Stomach (tissue), 4 donors: ENCODE measurements around the gene TNFRSF8.

Experiments used
- EP300 ChIP-seq: sonication (generic); formaldehyde crosslinking; IDR thresholded peaks from one replicate; pipeline ENCODE4 v1.6.1; 2017; ENCODE audit warnings: antibody characterized with exemption
- POLR2A ChIP-seq, 4 donors: fragments of 450-650 bp; IDR thresholded peaks; one replicate each; pipeline ENCODE4 v1.6.1; 2016; ENCODE audit warnings: antibody characterized with exemption in 4 of 4, control low read depth in 2 of 4, mild to moderate bottlenecking in 1 of 4, moderate library complexity in 1 of 4
- POLR2AphosphoS5 ChIP-seq, 3 donors: sonication (generic); formaldehyde crosslinking; IDR thresholded peaks; one replicate each; pipeline ENCODE4 v1.6.1; 2016; ENCODE audit warnings: antibody characterized with exemption in 3 of 3
- TF ChIP-seq, protein P1 (sequence below), 7 experiments: fragments of 450-650 bp in 4 of 7; fragments of 200-600 bp in 3 of 7; sonication (generic) in 3 of 7; IDR thresholded peaks; one replicate each; pipeline ENCODE4 v1.5.1; 2016 to 2019; ENCODE audit warnings: antibody characterized with exemption in 7 of 7, control low read depth in 2 of 7, mild to moderate bottlenecking in 1 of 7

DNA sequence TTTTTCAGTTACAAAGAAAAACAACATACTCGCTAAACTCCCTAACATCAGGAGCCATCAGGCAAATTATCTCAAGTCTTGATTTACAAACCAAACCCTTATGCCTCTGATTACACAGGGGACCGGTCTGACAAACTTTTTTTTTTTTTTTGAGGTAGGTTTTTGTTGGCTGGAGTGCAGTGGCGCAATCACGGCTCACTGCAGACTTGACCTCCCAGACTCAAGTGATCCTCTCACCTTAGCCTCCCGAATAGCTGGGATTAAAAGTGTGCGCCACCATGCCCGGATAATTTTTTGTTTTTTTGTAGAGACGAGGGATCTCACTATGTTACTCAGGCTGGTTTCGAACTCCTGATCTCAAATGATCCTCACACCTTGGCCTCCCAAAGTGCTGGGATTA lies 47.6 kb upstream of the TNFRSF8 start:
- TF ChIP-seq, protein P1, sequence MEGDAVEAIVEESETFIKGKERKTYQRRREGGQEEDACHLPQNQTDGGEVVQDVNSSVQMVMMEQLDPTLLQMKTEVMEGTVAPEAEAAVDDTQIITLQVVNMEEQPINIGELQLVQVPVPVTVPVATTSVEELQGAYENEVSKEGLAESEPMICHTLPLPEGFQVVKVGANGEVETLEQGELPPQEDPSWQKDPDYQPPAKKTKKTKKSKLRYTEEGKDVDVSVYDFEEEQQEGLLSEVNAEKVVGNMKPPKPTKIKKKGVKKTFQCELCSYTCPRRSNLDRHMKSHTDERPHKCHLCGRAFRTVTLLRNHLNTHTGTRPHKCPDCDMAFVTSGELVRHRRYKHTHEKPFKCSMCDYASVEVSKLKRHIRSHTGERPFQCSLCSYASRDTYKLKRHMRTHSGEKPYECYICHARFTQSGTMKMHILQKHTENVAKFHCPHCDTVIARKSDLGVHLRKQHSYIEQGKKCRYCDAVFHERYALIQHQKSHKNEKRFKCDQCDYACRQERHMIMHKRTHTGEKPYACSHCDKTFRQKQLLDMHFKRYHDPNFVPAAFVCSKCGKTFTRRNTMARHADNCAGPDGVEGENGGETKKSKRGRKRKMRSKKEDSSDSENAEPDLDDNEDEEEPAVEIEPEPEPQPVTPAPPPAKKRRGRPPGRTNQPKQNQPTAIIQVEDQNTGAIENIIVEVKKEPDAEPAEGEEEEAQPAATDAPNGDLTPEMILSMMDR (IDR thresholded peaks at IDR 0.05) = no peak
- TF ChIP-seq EP300 (no peak), POLR2AphosphoS5 (IDR thresholded peaks at IDR 0.05) (no peak), POLR2A (IDR thresholded peaks at IDR 0.05) (no peak)
